Measurements from ENCODE around the gene TUSC2. TPM values are rescaled to one million over a fixed set of nuclear protein-coding genes. Genes with fewer than 3 reads are reported as not detected.

The TUSC2 gene
- total and polyA plus RNA-seq, 2 of the 13 experiments (the other 11 are each of a cell fraction or from before 2014, with no cell fraction given), result 36.7 to 39.1 TPM

GRCh38 chr3:50327943-50328691 is at the start of gene TUSC2 (continued):
- TF ChIP-seq ZBTB10 (CRISPR knock-in tag; IDR thresholded peaks at IDR 0.05; ENCODE audit: borderline replicate concordance) (no peak), ARHGAP35 (CRISPR knock-in tag; IDR thresholded peaks at IDR 0.05; ENCODE audit: borderline replicate concordance) (no peak), KIAA2018 (CRISPR knock-in tag; IDR thresholded peaks at IDR 0.05; ENCODE audit: borderline replicate concordance) (no peak), LBX2 (CRISPR knock-in tag; IDR thresholded peaks at IDR 0.05; ENCODE audit: borderline replicate concordance) (no peak), JUN (CRISPR knock-in tag; IDR thresholded peaks at IDR 0.05) (no peak), HOXA5 (CRISPR knock-in tag; IDR thresholded peaks at IDR 0.05) (peak; percentile 47; the same call in 1 of the 2 replicates), GATAD1 (CRISPR knock-in tag; IDR thresholded peaks at IDR 0.05) (peak; percentile 97), E2F2 (CRISPR knock-in tag; IDR thresholded peaks at IDR 0.05; ENCODE audit: borderline replicate concordance) (peak; percentile 36; the same call in 1 of the 2 replicates), HDAC2 (CRISPR knock-in tag; IDR thresholded peaks at IDR 0.05) (peak; percentile 80), PPARG (CRISPR knock-in tag; conservative IDR thresholded peaks at IDR 0.05) (0 out of 2 replicates have a peak, but pooled peaks have one; percentile 13), ISL2 (CRISPR knock-in tag; IDR thresholded peaks at IDR 0.05) (peak; percentile 70), ZXDC (CRISPR knock-in tag; IDR thresholded peaks at IDR 0.05) (no peak), NFKBIZ (CRISPR knock-in tag; IDR thresholded peaks at IDR 0.05) (0 out of 2 replicates have a peak, but pooled peaks have one; percentile 31)

All from HepG2 (cell line).